K562 (cell line): ENCODE data around the gene RALB. TPM values are rescaled to one million over a fixed set of nuclear protein-coding genes. Genes with fewer than 3 reads are reported as not detected.

Source experiments
- ATAC-seq: fragments of 200-7000 bp; cut with Tn5 transposase; 3 replicates; pipeline ENCODE4 v1.9.1; 2020; ENCODE audit warnings: moderate library complexity
- BruUV-seq: library from RNA; stranded (reverse); fragments of 400-500 nt; replicated peaks from 2 replicates; lab custom pipeline; 2021; lab: Mats Ljungman, UMichigan
- CTCF ChIA-PET: fragments of 300-600 bp; formaldehyde crosslinking; extraction: SDS; loops from one replicate; lab custom pipeline; 2021; ENCODE audit warnings: low intra/inter-chr PET ratio; lab: Yijun Ruan, JAX
- POLR2A ChIA-PET: fragments of 300-600, 350-650 bp; sonication (Branson Sonifier 250); formaldehyde crosslinking; extraction: SDS; loops from one replicate; lab custom pipeline; 2021; ENCODE audit warnings: antibody characterized with exemption, inconsistent platforms; lab: Yijun Ruan, JAX
- DNase-seq, 4 experiments: peaks; one replicate each; pipeline versions ENCODE4 v3.0.0 to v3.0.0-alpha.2; 2011 to 2018; ENCODE audit warnings: low spot score in 3 of 4, mixed read lengths in 3 of 4; ENCODE audit errors: extremely low read depth in 1 of 4
- FAIRE-seq: peaks from 2 replicates; lab custom pipeline; 2011; peaks lifted over from hg19 to GRCh38; lab: Jason Lieb, UNC
- H2AFZ ChIP-seq: 2 replicates; pipeline ENCODE4 v1.6.0; 2011; ENCODE audit warnings: low read depth, low read length, control low read depth, inconsistent platforms
- H3K27ac ChIP-seq: fragments of 200-600 bp; 3 replicates; pipeline ENCODE4 v1.8.0; 2011; ENCODE audit warnings: low read depth, mild to moderate bottlenecking, control low read depth, inconsistent platforms, low read length, moderate library complexity, mixed read lengths; ENCODE audit errors: extremely low read depth
- H3K27me3 ChIP-seq, 2 experiments: fragments of 300-600 bp in 1 of 2; 2 replicates in 1 of 2; 3 replicates in 1 of 2; pipeline versions ENCODE4 v1.6.0 to v1.8.0; 2011; ENCODE audit warnings: inconsistent platforms in 2 of 2, low read length in 2 of 2, mild to moderate bottlenecking in 1 of 2, mixed read lengths in 1 of 2, moderate library complexity in 1 of 2; ENCODE audit not compliant: control insufficient read depth in 2 of 2, insufficient read depth in 2 of 2
- H3K36me3 ChIP-seq: fragments of 300-600 bp; 3 replicates; pipeline ENCODE4 v1.8.0; 2011; ENCODE audit warnings: mild to moderate bottlenecking, low read length, inconsistent platforms; ENCODE audit not compliant: control insufficient read depth, insufficient read depth
- H3K4me1 ChIP-seq, 2 experiments: fragments of 200-600 bp in 1 of 2; replicated peaks in 1 of 2; 2 replicates in 1 of 2; 3 replicates in 1 of 2; pipeline versions ENCODE4 v1.5.1 to v1.8.0; 2011; ENCODE audit warnings: inconsistent platforms in 2 of 2, low read length in 2 of 2, mild to moderate bottlenecking in 1 of 2, mixed read lengths in 1 of 2, moderate library complexity in 1 of 2; ENCODE audit not compliant: control insufficient read depth in 2 of 2, insufficient read depth in 2 of 2
- H3K4me2 ChIP-seq: 2 replicates; pipeline ENCODE4 v1.6.1; 2011; ENCODE audit warnings: low read length, control low read depth, inconsistent platforms, mixed read lengths; ENCODE audit not compliant: insufficient read depth
- H3K4me3 ChIP-seq: fragments of 200-600 bp; sonication (generic), shearing (Covaris generic); 2 replicates; pipeline ENCODE4 v1.5.1; 2016; ENCODE audit warnings: control low read depth, inconsistent platforms
- H3K79me2 ChIP-seq: fragments of 200-600 bp; 3 replicates; pipeline ENCODE4 v1.8.0; 2011; ENCODE audit warnings: low read length, inconsistent platforms; ENCODE audit not compliant: control insufficient read depth, insufficient read depth
- H3K9ac ChIP-seq, 2 experiments: 2 replicates each; pipeline versions ENCODE4 v1.6.0 to v1.6.1; 2011; ENCODE audit warnings: low read depth in 2 of 2, low read length in 2 of 2, control low read depth in 1 of 2, inconsistent platforms in 1 of 2, mild to moderate bottlenecking in 1 of 2, mixed read lengths in 1 of 2; ENCODE audit not compliant: insufficient read depth in 1 of 2
- H3K9me1 ChIP-seq: one replicate; pipeline ENCODE4 v1.6.0; 2011; ENCODE audit warnings: inconsistent platforms, mild to moderate bottlenecking, low read length, moderate library complexity; ENCODE audit not compliant: control insufficient read depth, insufficient read depth
- H3K9me3 ChIP-seq: replicated peaks from 2 replicates; pipeline ENCODE4 v1.5.1; 2011; ENCODE audit warnings: low read depth, low read length, inconsistent platforms; ENCODE audit not compliant: control insufficient read depth, insufficient read depth
- H4K20me1 ChIP-seq: replicated peaks from 2 replicates; pipeline ENCODE4 v1.6.1; 2011; ENCODE audit warnings: low read length, inconsistent platforms, mixed read lengths; ENCODE audit not compliant: control insufficient read depth, insufficient read depth
- FOXM1 ChIP-seq, 2 experiments: fragments of 450-650 bp in 1 of 2; sonication (generic) in 1 of 2; formaldehyde crosslinking in 1 of 2; IDR thresholded peaks; 2 replicates each; pipeline versions ENCODE4 v1.6.1 to v1.9.0; 2017 to 2022; ENCODE audit warnings: low read depth in 2 of 2, mild to moderate bottlenecking in 2 of 2, missing genetic modification reagents in 1 of 2, moderate library complexity in 1 of 2
- NR2C1 ChIP-seq, 2 experiments: fragments of 450-650 bp; IDR thresholded peaks; 2 replicates each; pipeline ENCODE4 v1.6.1; 2017; ENCODE audit warnings: mild to moderate bottlenecking in 2 of 2, antibody characterized with exemption in 1 of 2, inconsistent platforms in 1 of 2, missing compliant biosample characterization in 1 of 2, missing genetic modification characterization in 1 of 2
- WGBS: fragments of 100-300 bp; shearing (Covaris generic); methylation state at CpG from one replicate; pipeline ENCODE4 v1.1.6; 2016; ENCODE audit warnings: low coverage, mixed read lengths; ENCODE audit not compliant: insufficient coverage; ENCODE audit errors: missing lambda C conversion rate; 5-methylcytosine and 5-hydroxymethylcytosine counted together
- in situ Hi-C: fragments of 300-500 bp; cut with MboI; formaldehyde crosslinking; loops from 4 replicates; pipeline ENCODE4 v1.15.0; 2018; ENCODE audit warnings: inconsistent platforms, mixed read lengths
- intact Hi-C: fragments of 100-400 bp; cut with micrococcal nuclease; formaldehyde crosslinking; loops from 2 replicates; pipeline ENCODE4 v1.14.2; 2022
- polyA plus RNA-seq, 8 experiments: library from polyadenylated mRNA; depleted of rRNA in 4 of 8; stranded (reverse) in 5 of 8; unstranded in 3 of 8; fragments of >200 nt; fragmentation: Nextera tagmentation in 2 of 8; fragmentation: Illumina TruSeq in 1 of 8; extraction: Ambion mirVana in 2 of 8; extraction: Trizol in 1 of 8; gene quantifications; 2 replicates each; pipeline versions ENCODE4 v1.2.1 to v1.2.3, GENCODE V29; 2011 to 2014; ENCODE audit warnings: inconsistent platforms in 1 of 8, missing spikeins in 1 of 8
- total RNA-seq, 7 experiments: library from RNA; depleted of rRNA in 6 of 7; stranded (reverse); fragments of >200 nt in 6 of 7; fragmentation: Illumina TruSeq in 2 of 7; extraction: Trizol in 2 of 7; gene quantifications; 2 replicates each; pipeline versions ENCODE4 v1.2.1 to v1.2.3, GENCODE V29; 2011 to 2021; ENCODE audit warnings: low replicate concordance in 1 of 7

The RALB gene
- total and polyA plus RNA-seq, 9 of the 15 experiments (the other 6 are each of a cell fraction or from before 2014, with no cell fraction given): 14.8 to 65.6 (median 38.4) TPM

DNA sequence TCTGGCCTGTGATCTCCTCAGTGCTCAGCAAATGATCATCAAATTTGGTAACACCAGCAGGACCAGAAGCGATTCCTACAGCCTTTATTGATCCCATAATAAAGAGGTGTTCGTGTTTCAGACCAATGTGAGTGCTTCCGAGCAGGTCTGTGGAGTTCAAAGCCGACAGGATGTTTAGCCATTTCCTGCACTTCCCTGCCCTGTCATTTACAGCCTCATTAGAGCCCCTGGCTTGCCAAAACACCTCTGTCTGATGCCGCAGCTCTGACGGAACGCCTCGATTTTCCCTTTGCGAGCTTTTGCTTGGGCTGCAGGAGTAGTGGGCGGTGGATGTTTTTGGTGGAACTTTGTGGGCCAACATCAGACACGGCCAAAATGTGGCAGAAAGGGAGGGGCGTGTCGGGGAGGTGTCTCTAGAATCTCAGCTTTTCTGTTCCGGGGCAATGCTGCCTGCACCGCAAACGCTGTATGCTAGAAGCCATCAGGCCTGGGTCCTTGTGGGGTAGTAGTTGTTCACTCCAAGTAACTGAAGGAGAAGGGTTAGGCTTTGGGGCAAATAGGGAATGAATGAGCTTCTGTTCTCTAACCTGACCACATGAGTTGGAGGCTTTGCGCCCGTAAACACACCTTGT is 67.2 kb downstream of the RALB start:
- no peak for TF ChIP-seq FOXM1 (IDR thresholded peaks at IDR 0.05; ENCODE audit: low read depth)
- TF ChIP-seq FOXM1 (CRISPR knock-in tag; IDR thresholded peaks at IDR 0.05; ENCODE audit: low read depth): no peak
- Histone ChIP-seq H3K9me3 (no peaks in the 10 kb centered on the region), H4K20me1 (peaks cover 24% of the 10 kb centered on the region), H3K9ac (no peak overlapping the region), H3K36me3 (no peaks in the 10 kb centered on the region), H2AFZ (no peak overlapping the region), H3K27ac (no peak overlapping the region), H3K4me2 (no peak overlapping the region), H3K4me3 (no peak overlapping the region), H3K79me2 (no peaks in the 10 kb centered on the region), H3K27me3 (peaks cover 42 to 81% of the 10 kb centered on the region in 2 experiments), H3K4me1 (peaks cover 10 to 11% of the 10 kb centered on the region in 2 experiments; a peak in 4 of 5 replicates), H3K9me1 (no peaks in the 10 kb centered on the region)
- DNase-seq: no peak
- no TSS peak for BruUV-seq
- WGBS: under 1% methylated on average over 18 of the region's 18 CpGs
- ChIA-PET POLR2A (interaction anchor here (0.6 kb wide), 2 partner anchors 225 to 349 kb away, joined by 3 read pairs; no protein-coding TSS in a partner anchor), CTCF (no interaction called here)
- in situ Hi-C loops: loop anchor here (10.0 kb wide), 1 partner anchor 205 kb away; no protein-coding TSS in a partner anchor
- no peak for FAIRE-seq
- no peak for ATAC-seq
- intact Hi-C loops: loop anchor here (10.0 kb wide), 2 partner anchors 305 to 355 kb away; partner anchors contain the start of gene EPB41L5

DNA sequence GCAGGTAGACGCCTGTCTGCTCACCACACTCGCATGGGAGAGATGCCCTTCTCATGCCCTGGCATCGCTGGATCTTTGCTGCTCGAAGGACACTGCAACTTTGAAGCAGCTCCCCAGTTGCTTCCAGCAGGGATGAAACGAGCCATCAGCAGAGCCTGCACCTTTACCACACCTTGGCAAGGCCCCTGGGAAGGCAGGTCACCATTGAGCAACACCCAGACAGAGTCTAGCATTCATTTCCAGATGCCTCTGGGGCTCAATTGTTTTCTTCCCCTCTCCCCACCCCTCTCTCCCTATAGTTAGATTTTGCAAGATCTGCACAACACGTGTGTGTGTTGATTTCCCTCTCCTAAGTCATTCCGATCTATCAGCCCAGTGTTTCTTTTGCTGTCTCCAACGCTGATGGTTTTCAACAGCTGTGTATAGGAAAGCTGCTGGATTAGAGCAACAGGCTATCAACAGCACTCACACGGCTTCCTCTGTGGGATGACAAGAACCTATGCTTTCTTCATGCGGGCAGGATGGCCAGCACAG is 67.7 kb downstream of the RALB start:
- ATAC-seq: no peak
- ChIA-PET CTCF (no interaction called here), POLR2A (interaction anchor here (0.6 kb wide), 1 partner anchor 225 kb away, joined by 3 read pairs; no protein-coding TSS in a partner anchor)
- no TSS peak for BruUV-seq
- Histone ChIP-seq H4K20me1 (peaks cover 22% of the 10 kb centered on the region), H3K4me1 (peaks cover 10 to 14% of the 10 kb centered on the region in 2 experiments; a peak in 4 of 5 replicates), H3K4me3 (no peak overlapping the region), H2AFZ (no peak overlapping the region), H3K4me2 (no peak overlapping the region), H3K27ac (no peak overlapping the region), H3K36me3 (no peaks in the 10 kb centered on the region), H3K79me2 (no peaks in the 10 kb centered on the region), H3K9ac (no peak overlapping the region), H3K9me1 (no peaks in the 10 kb centered on the region), H3K9me3 (no peaks in the 10 kb centered on the region), H3K27me3 (peaks cover 39 to 81% of the 10 kb centered on the region in 2 experiments; a peak in 4 of 5 replicates)
- FAIRE-seq: no peak
- 2% methylated on average over 10 of the region's 10 CpGs for WGBS
- intact Hi-C loops (no loop called here), in situ Hi-C loops (no loop called here)
- no peak for DNase-seq
- TF ChIP-seq NR2C1 (IDR thresholded peaks at IDR 0.05) (no peak), NR2C1 (tag; IDR thresholded peaks at IDR 0.05) (no peak)
